ENCODE results near the gene LRRIQ1.

GRCh38 chr12:85072826-85073225 lies 36.7 kb downstream of the LRRIQ1 start:
- TF ChIP-seq CTCF (conservative IDR thresholded peaks at IDR 0.05; ENCODE audit: low read depth, low read length) = no peak
- TF ChIP-seq EZH2 (IDR thresholded peaks at IDR 0.05; ENCODE audit: borderline replicate concordance, low read depth, low read length, poor library complexity, severe bottlenecking) = no peak
